ENCODE measurements around the gene SLC5A1.
"Not testable (repeated sequence)": the region's sequence is repeated elsewhere in the genome, so short reads cannot be mapped to it uniquely, and the experiment has no call there.

DNA sequence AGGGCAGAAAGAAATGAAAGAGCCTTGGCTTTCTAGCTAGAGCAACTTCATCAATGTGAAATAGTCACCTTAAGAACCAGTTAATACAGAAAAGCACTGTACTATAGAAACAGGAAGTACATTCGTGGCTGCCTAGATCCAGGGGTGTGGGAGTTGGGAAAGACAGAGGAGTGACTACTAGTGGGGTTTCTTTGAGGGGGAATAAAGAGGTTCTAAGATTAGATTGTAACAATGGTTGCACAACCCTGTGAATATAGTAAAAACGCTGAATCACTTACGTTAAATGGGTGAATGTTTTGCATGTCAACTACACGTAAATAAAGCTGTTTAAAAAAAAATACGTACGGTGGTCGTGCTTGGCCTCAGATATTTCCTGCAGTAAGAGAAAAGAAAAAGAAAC lies 107.6 kb downstream of the SLC5A1 start:
- TF ChIP-seq NR3C1 (IDR thresholded peaks at IDR 0.05); EHMT2 (IDR thresholded peaks at IDR 0.05; ENCODE audit: low read depth): not testable (repeated sequence)
- TF ChIP-seq, protein P1, sequence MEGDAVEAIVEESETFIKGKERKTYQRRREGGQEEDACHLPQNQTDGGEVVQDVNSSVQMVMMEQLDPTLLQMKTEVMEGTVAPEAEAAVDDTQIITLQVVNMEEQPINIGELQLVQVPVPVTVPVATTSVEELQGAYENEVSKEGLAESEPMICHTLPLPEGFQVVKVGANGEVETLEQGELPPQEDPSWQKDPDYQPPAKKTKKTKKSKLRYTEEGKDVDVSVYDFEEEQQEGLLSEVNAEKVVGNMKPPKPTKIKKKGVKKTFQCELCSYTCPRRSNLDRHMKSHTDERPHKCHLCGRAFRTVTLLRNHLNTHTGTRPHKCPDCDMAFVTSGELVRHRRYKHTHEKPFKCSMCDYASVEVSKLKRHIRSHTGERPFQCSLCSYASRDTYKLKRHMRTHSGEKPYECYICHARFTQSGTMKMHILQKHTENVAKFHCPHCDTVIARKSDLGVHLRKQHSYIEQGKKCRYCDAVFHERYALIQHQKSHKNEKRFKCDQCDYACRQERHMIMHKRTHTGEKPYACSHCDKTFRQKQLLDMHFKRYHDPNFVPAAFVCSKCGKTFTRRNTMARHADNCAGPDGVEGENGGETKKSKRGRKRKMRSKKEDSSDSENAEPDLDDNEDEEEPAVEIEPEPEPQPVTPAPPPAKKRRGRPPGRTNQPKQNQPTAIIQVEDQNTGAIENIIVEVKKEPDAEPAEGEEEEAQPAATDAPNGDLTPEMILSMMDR (IDR thresholded peaks at IDR 0.05): not testable (repeated sequence)

Measured in A549 (cell line).